ENCODE data around the gene LRIT1.

- TF ChIP-seq POLR2AphosphoS5 (IDR thresholded peaks at IDR 0.05) (no peak), POLR2A (IDR thresholded peaks at IDR 0.05) (no peak)
These were observed 15.7 kb downstream of the LRIT1 start, which contains the start of gene LRIT2 for GRCh38 chr10:84225427-84226173.
